HL-60/S4 treated with retinoic acid at 250 ng/mL for 4 days and 3 days (cell line): Measurements from ENCODE around the gene TMSB4Y.

ENCODE experiments used
- in situ Hi-C: fragments of 300-500 bp; cut with MboI; formaldehyde crosslinking; loops from 2 replicates; pipeline ENCODE4 v1.7.0; 2022; ENCODE audit warnings: low sequenced_read_pairs

The TMSB4Y gene

GRCh38 chrY:13703568-13703968, at the start of gene TMSB4Y:
TMSB4Y (plus strand) TSS chrY:13703899.
- in situ Hi-C loops = no loop called here

- in situ Hi-C loops = no loop called here
These were observed 39.5 kb upstream of the TMSB4Y start for GRCh38 chrY:13664162-13664561.

GRCh38 chrY:13671122-13671521, 32.6 kb upstream of the TMSB4Y start:
- in situ Hi-C loops = no loop called here

- in situ Hi-C loops = no loop called here
These were observed 1.4 kb upstream of the TMSB4Y start for GRCh38 chrY:13702276-13702675.

- in situ Hi-C loops = no loop called here
These were observed 627 bp downstream of the TMSB4Y start for GRCh38 chrY:13704121-13704930.

GRCh38 chrY:13705197-13705596, 1.5 kb downstream of the TMSB4Y start:
- in situ Hi-C loops = no loop called here

- in situ Hi-C loops = no loop called here
These were observed 4.3 kb downstream of the TMSB4Y start for GRCh38 chrY:13708038-13708437.

- in situ Hi-C loops = no loop called here
These were observed 15.3 kb downstream of the TMSB4Y start for GRCh38 chrY:13718996-13719395.

- in situ Hi-C loops = no loop called here
These were observed 25.8 kb downstream of the TMSB4Y start for GRCh38 chrY:13729517-13729916.

- in situ Hi-C loops = no loop called here
These were observed 34.9 kb downstream of the TMSB4Y start for GRCh38 chrY:13738618-13739017.

GRCh38 chrY:13751289-13752071, 47.8 kb downstream of the TMSB4Y start:
- in situ Hi-C loops = no loop called here

- in situ Hi-C loops = no loop called here
These were observed 51.0 kb downstream of the TMSB4Y start for GRCh38 chrY:13754661-13755060.
